ENCODE results near the gene IL1A. TPM values are rescaled to one million over a fixed set of nuclear protein-coding genes. Genes with fewer than 3 reads are reported as not detected.

Gene IL1A
- total RNA-seq, 1 donor from 2014 or later, result 0.43 TPM

GRCh38 chr2:112805542-112805941, 21.2 kb upstream of the IL1A start:
- Histone ChIP-seq H3K4me3 (ENCODE audit: insufficient read depth, low read depth, low read length) (no peak overlapping the region), H2AFZ (ENCODE audit: low read depth, low read length) (no peak overlapping the region), H3K79me2 (ENCODE audit: insufficient read depth, low read length) (no peaks in the 10 kb centered on the region), H3K36me3 (ENCODE audit: insufficient read depth, low read length) (no peaks in the 10 kb centered on the region), H3K4me1 (ENCODE audit: insufficient read depth, low read length) (peaks cover 10% of the 10 kb centered on the region), H3K27me3 (ENCODE audit: insufficient read depth, low read length) (no peaks in the 10 kb centered on the region), H3K27ac (ENCODE audit: low read depth, low read length) (no peak overlapping the region), H3K9ac (ENCODE audit: low read length) (no peak overlapping the region), H3K4me2 (ENCODE audit: low read length) (no peak overlapping the region), H4K20me1 (ENCODE audit: insufficient read depth, low read length) (no peaks in the 10 kb centered on the region), H3K9me3 (ENCODE audit: insufficient read depth, low read depth, low read length) (no peaks in the 10 kb centered on the region)
- Mint-ChIP-seq H3K4me1 (ENCODE audit: low read depth, unreplicated experiment) (peaks cover 12% of the 10 kb centered on the region), H3K9me3 (ENCODE audit: unreplicated experiment) (peaks cover 5% of the 10 kb centered on the region), H3K27ac (ENCODE audit: unreplicated experiment) (peak overlapping the region; percentile 5), H3K36me3 (ENCODE audit: low read depth, unreplicated experiment) (no peaks in the 10 kb centered on the region), H3K27me3 (ENCODE audit: low read depth, unreplicated experiment) (no peaks in the 10 kb centered on the region), H3K4me3 (ENCODE audit: unreplicated experiment) (no peak overlapping the region)
- FAIRE-seq (no peak), DNase-seq (ENCODE audit: low read depth) (no peak)
- TF ChIP-seq EZH2 (IDR thresholded peaks at IDR 0.05; ENCODE audit: insufficient read depth, low read length), result no peak
- no peak for TF ChIP-seq CTCF (IDR thresholded peaks at IDR 0.05; ENCODE audit: insufficient read depth, low read depth, low read length)

DNA sequence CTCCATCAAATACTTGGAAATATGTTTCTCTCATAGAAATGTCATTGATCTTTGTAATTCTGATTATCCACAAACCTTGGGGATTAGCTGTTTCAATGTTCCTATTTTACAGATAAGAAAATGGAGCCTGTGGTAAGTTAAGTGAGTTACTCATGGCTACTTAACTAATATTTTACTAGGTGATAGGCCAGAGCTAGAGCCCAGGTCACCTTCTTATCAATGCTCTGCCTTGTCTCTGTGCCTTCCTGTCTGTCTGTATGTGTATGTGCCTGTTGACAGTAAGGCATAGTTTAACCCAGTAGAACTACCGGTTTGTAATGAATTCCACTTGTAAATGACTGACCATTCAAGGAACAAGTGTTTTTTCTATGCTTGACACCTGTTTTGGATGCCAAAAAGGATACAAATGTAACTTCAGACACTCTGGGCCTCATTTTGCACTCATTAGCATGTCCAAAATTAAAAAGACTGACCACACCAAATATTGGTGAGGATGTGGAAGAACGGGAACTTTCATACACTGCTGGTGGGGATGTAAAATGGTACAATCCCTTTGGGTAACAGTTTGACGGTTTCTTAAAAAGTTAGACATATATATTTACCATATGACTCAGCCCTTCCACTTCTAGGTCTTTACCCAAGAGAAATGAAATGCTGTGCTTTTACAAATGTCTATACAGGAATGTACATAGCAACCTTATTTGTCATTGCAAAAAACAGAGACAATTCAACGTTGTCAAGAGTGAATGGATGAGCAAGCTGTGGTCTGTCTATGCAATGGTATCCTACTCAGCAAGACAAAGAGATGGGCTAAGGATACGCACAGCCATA, 19.6 kb upstream of the IL1A start:
- peak overlapping the region; percentile 71 for H3K27ac ChIP-seq (ENCODE audit: low read depth, low read length)
- FAIRE-seq (no peak), DNase-seq (ENCODE audit: low read depth) (peak; percentile 68)
- Mint-ChIP-seq H3K9me3 (ENCODE audit: unreplicated experiment) (peaks cover 5% of the 10 kb centered on the region), H3K4me1 (ENCODE audit: low read depth, unreplicated experiment) (peaks cover 12% of the 10 kb centered on the region), H3K4me3 (ENCODE audit: unreplicated experiment) (no peak overlapping the region), H3K27ac (ENCODE audit: unreplicated experiment) (peak overlapping the region; percentile 95), H3K27me3 (ENCODE audit: low read depth, unreplicated experiment) (no peaks in the 10 kb centered on the region), H3K36me3 (ENCODE audit: low read depth, unreplicated experiment) (no peaks in the 10 kb centered on the region)
- H3K4me1 ChIP-seq (ENCODE audit: insufficient read depth, low read length), result peaks cover 10% of the 10 kb centered on the region
- H3K9ac ChIP-seq (ENCODE audit: low read length), result peak overlapping the region; percentile 4
- H3K79me2 ChIP-seq (ENCODE audit: insufficient read depth, low read length), result no peaks in the 10 kb centered on the region
- H3K9me3 ChIP-seq (ENCODE audit: insufficient read depth, low read depth, low read length), result no peaks in the 10 kb centered on the region
- H3K4me3 ChIP-seq (ENCODE audit: insufficient read depth, low read depth, low read length), result no peak overlapping the region
- H3K36me3 ChIP-seq (ENCODE audit: insufficient read depth, low read length), result no peaks in the 10 kb centered on the region
- H3K27me3 ChIP-seq (ENCODE audit: insufficient read depth, low read length), result no peaks in the 10 kb centered on the region
- TF ChIP-seq EZH2 (IDR thresholded peaks at IDR 0.05; ENCODE audit: insufficient read depth, low read length) (no peak), CTCF (IDR thresholded peaks at IDR 0.05; ENCODE audit: insufficient read depth, low read depth, low read length) (no peak)
- H2AFZ ChIP-seq (ENCODE audit: low read depth, low read length), result no peak overlapping the region
- H4K20me1 ChIP-seq (ENCODE audit: insufficient read depth, low read length), result no peaks in the 10 kb centered on the region
- peak overlapping the region; percentile 21 for H3K4me2 ChIP-seq (ENCODE audit: low read length)

All from astrocyte (in vitro differentiated cells and primary cell).